Smooth muscle cell of the brain vasculature (primary cell): ENCODE measurements around the gene HSD11B1L.
"Not testable (repeated sequence)": the region's sequence is repeated elsewhere in the genome, so short reads cannot be mapped to it uniquely, and the experiment has no call there.

Experiments used
- DNase-seq: peaks from one replicate; pipeline ENCODE4 v3.0.0-alpha.2; 2012; ENCODE audit warnings: low read depth, low spot score

HSD11B1L gene

DNA sequence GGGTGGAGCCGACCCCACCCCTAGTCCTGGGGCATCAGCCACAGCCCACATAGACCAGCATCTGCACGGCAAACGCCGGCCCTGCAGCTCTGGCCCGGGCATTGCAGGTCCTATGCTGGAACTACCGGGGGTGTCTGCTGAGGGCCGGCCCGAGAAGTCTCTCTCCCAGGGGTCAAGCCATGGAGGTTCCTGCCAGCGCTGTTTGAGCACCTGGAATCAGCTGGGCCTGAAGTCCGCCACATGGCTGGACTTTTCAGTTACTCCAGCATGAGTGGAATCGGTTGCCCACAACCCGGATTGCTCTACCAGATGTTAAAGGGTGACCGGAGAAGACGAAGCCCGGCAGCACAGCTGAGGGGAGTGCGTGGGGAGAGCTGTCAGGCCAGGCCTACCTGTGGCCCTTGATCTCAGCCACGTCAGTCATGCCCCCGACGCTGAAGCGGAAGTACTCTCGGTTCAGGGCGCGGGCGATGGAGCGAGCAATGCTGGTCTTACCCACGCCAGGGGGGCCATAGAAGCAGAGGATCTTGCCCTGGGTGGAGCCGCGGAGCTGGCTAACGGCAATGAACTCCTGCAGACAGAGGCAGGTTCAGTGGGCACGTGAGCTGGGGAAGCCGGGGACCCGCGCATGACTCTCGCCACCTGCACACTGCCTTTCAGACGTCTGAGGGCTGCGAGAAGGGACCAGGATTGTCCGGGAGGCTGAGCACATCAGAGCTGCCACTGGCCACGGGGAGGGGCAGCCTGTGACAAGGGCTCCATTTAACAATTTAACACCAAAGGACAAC lies 18.0 kb downstream of the HSD11B1L start:
- no peak for DNase-seq

DNA sequence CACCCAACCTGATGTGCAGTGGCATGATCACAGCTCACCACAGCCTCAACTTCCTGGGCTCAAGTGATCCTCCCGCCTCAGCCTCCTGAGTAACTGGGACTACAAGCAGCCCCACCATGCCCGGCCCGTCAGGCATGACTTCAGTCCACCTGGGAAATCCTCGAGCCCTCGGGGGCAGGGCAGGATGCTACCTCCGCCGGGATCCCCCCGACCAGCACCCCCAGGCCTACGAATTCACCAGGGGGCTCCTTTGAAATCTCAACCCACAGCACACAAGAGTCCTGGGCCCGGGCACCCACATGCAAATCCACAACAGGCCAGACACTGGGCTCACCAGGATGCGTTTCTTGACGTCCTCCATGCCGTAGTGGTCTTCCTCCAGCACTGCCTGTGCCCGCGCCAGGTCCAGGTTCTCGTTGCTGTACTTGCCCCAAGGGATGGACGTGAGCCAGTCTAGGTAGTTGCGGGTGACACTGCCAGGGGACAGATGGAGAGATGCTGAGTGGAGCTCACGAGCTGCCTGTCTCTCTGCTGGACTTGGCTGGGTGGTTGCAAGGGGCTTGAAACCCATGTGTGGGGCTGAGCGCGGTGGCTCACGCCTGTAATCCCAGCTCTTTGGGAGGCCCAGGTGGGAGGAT lies 19.7 kb downstream of the HSD11B1L start:
- DNase-seq: no peak

DNA sequence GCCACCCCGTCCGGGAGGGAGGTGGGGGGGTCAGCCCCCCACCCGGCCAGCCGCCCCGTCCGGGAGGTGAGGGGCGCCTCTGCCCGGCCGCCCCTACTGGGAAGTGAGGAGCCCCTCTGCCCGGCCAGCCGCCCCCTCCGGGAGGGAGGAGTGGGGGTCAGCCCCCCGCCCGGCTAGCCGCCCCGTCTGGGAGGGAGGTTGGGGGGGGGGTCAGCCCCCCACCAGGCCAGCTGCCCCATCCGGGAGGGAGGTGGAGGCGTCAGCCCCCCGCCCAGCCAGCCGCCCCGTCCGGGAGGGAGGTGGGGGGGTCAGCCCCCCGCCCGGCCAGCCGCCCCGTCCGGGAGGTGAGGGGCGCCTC lies 21.2 kb downstream of the HSD11B1L start:
- DNase-seq: not testable (repeated sequence)

DNA sequence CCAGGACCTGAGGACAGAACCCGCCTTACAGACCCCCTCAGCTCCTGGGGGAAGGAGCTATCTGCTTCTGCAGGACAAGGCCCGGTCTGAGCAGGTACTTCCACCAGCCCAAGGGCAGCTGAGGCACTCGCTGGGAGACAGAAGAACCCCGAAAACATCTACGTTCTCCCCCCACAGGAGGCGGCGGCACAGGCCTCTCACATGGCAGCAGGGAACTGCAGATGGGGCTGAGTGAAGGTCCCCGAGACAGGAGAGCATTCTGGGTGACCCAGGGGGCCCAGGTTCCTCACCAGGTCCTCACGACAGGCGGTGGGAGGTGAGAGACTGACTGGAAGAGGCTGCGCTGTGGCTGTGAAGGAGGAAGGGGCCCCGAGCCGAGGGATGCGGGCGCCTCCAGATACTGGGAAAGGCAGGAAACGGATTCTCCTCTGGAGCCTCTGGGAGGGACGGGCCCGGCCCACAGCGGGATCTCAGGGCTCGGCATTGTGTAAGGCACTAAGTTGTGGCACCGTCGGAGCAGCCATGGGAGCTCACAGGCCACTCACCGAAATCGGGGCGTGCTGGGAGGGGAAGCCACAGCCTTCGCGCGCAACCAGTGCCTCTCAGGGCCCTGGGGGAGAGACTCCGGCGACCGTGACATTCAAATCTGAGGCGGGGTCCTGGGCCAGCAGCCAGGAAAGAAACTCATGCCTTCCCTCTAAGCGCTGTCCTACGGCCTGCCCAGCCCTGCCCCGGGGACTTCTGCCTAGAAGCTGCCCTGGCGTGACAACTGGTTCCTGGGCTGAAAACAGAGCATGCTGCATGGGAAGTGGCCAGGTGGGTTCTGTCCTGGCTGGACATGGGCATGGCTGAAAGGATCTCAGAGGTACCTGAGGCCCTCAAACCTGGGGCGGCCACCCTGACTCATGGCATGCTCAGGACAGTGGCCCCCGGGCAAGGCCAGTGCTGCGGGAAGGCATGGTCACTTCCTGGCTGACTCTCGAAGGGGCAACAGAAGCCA lies 23.3 kb downstream of the HSD11B1L start:
- DNase-seq: no peak

DNA sequence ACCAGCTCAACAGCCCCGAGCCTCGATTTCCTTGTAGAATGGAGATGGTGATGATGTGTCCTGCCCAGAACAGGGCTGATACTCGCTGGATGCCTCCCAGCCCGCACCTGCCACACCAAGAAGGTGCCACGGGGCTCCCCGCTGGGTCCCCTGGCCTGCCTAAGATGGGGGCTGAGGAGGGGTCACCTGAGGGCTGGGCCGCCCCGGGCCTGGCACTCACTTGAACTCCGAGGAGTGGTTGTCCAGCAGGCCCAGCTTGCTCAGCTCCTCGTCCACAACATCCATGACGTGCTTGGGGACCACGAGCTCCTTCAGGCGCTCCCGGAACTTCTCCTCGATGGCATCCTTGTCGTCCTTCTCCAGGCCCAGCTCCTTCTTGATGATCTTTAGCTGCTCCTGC lies 24.7 kb downstream of the HSD11B1L start:
- DNase-seq: no peak

DNA sequence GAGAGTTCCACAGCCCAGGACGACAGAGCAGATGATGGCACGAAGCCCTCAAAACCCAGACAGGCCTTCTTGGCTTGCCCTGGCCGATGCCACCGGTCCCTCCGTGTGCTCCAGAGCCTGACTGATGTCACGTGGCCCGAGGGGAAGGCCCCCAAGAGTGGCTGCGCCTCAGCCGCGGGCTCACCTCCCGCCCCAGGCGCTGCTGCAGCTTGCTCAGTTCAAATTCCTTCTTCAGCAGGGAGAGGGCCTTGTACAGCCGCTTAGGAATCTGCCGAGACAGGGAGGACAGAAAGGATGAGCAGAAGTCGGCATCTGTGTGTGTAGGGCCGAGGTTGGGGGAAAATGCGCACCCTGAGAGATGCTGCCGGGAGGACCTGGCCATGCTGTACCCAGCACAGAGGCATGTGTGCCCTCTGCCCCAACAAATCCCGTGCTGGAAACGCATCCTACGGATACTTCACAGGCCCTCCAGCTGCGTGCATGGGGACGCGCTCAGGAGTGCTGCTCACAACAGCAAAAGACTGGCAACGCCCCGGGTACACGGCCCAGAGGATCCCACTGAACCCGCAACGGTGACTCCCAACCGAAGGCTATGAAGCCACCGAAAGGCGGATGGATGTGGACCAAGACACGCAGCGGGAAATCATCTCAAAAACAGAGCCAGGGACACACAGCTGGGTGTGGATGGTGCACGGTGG lies 26.2 kb downstream of the HSD11B1L start:
- no peak for DNase-seq

DNA sequence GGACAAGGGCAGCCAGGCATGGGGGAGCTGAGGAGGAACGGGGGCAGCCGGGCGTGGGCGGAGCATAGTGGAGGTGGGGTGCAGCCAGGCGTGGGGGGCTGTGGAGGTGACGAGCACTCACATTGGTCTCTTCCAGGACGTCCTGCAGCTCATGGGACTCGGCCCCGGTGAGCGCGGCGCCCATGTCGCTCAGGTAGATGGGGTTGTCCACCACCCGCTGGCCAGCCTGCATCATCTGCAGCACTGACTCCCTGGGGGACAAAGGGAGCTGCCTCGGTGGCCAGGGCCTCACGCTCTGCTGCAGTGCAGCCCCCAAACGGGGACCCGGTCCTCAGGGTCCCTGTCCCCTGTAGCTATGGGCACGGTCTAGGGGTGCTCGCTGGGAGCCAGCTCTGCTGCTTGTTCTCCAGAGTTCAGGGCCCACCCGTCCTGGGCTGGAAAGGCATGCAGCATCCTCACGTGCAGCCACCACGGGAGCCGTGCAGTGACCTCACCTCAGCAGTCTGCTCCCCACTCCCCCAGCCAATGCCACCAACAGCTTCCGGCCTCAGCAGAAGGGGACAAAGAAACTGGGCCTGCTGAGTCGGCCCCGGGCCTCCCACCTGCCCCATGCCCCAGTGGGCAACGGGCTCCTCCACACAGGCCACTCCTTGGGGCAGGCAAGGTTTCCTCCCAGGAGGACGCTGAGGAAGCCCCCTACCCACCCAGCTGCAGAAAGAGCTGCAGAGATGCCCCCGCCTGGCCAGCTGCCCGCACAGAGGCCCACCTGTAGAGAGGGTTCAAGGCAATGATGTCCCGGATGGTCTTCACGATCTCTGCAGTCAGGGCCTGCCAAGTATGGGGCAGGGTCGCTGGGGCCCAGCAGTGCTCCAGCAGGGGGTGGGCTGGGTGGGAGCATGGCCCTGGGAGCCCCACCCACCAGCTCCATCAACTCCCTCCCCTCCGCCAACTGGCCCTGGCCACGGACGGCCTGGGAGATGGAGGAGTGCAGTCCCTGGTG lies 27.0 kb downstream of the HSD11B1L start:
- no peak for DNase-seq

DNA sequence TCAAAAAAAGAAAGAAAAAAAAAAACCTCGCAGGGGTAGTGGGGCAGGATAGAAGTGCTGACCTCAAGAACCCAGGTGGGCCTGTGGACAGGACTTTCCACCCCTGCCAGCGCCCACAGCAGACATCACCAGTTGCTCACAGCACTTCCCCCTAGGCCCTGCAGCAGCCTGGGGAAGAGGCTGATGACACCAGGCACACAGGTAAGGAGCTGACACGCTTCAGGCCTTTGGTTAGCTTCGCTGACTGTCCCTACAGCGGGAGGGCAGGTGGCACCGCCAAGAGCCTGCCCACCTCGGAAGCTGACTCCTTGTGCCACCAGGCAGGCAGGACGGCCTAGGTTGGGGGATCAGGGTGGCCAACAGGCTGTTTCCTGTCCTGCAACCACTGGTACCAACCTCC lies 30.2 kb downstream of the HSD11B1L start:
- DNase-seq: no peak

DNA sequence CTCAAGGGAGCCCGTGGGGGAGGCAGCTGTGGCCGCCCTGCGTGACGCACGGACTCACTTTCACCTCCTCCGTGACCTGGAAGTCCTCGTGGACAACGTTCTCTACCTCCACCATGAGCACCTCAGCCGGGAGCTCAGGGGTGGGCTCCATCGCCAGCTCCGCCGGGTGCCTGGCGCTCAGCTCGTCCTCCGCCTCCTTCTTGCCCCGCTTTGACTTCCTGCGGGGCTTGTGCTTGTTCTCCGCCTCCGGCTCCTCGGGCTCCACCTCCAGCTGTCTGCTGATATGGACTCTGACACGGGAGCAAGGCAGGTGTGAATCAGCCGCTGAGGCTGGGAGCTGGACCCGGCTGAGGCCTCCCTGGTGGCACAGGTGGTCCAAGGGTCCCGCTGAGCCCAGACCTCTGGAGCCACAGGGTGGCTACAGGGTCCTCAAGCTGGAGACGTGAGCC lies 30.9 kb downstream of the HSD11B1L start:
- DNase-seq: no peak

DNA sequence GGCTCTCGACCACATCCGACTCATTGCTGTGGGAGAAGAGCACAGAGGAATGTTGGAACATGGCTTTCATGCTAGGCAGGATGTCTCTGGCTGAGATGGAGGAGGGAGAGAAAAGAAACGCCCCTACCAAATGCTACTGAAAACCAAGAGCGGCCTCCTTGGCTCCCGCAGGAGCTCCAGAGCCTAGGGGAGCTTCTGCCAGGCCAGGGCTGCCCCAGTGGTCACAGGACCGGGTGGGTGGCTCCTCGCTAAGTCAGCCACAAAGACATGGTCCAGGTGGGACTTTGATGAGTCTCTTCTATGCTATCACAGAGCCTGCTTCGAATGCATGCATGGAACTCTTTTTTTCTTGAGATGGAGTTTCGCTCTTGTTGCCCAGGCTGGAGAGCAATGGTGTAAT lies 32.4 kb downstream of the HSD11B1L start:
- no peak for DNase-seq

DNA sequence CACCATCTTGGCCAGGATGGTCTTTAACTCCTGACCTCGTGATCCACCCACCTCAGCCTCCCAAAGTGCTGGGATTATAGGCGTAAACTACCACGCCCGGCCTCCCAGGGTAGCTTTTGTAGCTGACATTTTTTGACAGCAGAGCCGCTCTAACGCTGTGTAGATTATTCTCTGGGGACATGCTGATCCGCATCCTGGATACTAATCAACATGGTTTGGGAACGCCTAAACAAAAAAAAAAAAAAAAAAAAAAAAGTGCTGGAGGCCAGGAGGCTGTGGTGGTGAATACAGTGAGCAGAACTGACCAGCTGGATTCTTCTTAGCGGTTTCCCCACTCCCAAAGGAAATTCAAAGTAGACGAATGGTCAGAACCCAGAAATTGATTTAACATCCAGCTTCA lies 34.0 kb downstream of the HSD11B1L start:
- no peak for DNase-seq

DNA sequence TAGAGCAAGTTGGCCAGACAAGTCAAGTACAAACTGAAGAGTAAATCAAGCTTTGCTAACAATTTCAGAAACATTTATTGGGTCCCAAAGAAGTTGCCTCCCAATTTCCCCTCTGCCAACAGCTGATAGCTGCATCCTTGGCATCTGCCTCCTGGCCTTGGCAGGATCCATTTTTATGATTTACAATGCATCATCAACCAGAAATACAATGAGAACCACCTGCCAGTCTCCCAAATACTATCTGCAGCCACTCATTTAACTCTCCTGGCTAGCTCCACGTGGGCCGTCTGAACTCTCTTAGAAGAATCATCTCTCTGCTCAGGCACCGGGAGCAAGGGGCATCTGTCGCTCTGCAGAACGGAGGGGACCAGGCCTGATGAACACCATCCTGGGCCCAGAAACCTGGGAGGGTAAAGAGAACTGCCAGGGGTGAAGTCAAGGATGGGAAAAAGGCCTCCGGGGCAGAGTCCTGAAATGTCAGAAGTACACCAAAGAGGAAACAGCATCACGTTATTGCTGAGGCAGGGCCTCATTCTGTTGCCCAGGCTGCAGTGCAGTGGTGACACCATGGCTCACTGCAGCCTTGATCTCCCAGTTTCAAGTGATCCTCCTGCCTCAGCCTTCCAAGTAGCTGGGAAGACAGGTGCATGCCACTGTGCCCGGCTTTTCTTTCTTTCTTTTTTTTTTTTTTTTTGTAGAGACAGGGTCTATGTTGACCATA lies 36.5 kb downstream of the HSD11B1L start:
- DNase-seq: no peak

DNA sequence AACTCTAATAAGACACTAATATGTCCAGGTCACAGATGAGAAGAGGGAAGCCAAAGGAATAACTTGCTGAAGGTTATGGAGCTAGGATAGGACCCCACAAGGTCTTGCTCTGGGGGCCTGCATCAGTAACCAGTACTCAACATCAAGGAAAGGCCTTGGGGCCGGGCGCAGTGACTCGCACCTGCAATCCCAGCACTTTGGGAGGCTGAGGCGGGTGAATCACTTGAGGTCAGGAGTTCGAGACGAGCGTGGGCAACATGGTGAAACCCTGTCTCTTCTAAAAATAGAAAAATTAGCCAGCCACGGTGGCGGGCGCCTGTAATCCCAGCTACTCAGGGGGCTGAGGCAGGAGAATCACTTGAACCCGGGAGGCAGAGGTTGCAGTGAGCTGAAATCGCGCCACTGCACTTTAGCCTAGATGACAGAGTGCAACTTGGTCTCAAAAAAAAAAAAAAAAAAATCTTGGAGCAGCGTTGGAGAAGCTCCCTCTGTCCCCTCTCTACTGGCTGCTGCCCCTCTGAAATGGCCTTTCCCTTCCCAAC lies 37.3 kb downstream of the HSD11B1L start:
- DNase-seq: no peak

DNA sequence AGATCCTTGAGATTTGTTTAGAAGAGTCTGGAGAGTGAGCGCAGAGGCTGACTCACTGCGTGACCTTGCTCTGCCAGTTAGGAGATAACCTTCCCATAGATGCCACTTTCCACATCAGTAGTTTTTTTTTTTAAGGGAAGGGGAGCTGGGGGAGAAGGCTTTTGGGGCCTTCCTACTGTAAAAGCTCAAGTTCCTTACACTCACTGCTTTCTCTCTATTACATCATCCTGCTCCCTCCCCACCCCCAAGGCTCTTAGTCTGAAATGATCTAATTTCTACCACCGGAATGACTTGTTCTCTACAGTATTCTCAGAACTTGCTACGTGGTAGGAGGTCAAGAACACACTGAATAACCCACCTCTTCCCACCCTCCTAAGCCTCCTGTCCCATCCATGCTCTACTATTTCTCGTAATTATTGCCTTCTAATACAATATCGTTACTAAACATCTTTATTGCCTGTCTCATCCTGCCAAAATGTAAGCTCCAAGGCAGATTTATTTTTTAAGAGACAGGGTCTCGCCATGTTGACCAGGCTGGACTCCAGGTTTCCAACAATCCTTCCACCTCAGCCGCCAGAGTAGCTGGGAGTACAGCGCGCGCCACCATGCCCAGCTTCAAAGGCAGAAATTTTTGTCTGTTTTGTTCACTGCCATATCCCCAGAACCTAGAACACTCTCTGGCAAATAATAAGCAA lies 37.9 kb downstream of the HSD11B1L start:
- no peak for DNase-seq

DNA sequence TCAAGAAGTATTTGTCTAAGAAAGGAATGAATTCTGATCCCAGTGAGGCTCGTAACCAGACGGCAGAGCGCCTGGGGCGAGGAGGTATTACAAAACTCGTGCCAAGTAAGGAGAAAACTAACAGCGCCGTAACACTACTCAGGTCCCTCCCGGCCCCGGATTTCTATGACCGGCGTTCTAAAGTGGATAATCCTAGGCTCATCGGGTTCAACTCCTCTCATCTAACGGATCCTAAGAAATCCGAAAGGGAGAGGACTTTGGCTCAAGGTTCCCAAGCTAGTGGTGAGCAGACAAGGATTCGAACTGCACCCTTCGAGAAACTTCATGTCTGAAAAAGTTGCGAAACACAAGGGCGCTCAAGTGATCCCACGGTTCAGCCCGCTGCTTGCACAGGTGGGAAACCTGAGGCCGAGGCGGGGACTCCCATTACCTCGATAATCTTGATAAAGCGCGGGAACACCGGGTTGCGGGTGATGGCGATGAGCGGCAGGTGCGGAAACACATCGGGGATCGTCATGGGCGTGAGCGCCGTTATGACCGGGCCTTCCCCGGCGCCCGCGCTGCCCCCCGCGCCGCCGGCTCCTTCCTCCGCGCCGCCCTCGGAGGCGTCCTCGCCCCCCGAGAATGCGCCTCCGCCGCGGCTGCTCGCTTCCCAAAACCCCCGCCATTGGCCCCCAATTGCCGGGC lies 38.6 kb downstream of the HSD11B1L start:
- no peak for DNase-seq

DNA sequence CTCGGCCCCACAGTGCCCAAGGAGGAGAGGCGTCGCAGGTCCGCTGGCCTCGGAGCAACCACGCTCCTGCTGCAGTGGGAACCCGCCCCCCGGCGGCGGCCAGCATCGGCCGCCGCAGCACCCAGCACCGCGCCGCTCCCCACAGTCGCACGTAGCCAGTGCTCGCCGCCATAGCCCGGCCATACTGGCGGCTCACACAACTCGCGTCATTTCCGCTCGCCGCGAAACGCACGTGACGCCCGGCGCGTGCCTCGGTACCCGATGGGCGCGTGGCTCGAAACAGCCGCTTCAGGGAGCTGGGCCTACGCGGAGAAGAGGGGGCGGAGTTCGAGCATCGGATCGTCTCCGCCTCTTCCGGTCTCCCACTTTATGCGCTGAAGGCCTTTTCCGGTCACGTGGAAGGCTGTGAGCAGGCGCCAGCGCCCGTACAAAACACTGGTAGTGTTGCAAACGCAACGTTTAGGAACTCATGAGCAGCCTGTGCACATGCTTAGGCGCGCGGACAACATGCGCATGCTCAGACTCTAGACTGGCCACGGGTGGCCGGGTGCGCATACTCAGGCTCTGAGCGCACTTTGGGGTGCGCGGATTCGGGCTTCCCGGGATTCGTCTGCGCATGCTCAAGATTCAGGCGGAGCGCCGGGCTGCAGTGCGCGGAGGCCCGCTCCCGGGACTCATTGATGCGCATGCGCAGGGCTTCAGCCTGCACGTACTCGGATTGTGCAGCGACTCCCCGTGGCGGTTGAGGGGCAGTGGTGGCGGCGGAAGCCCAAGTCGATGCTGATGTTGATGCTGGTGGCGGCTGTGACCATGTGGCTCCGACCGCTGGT lies 39.3 kb downstream of the HSD11B1L start, which contains the start of the genes CATSPERD and LONP1:
Gene CATSPERD (plus strand): TSS at position 677 of the 830 bp plus-strand sequence. CDS start 101 bp downstream, at position 778.
Gene LONP1 (minus strand): TSS at position 186 of the 830 bp plus-strand sequence. CDS start 14 bp downstream, at position 172.
- peak; percentile 98 for DNase-seq
